HG02571 (cell line): ENCODE data around the gene PCSK6.
"Not testable (repeated sequence)": the region's sequence is repeated elsewhere in the genome, so short reads cannot be mapped to it uniquely, and the experiment has no call there.

Source experiments
- ATAC-seq: cut with Tn5 transposase; IDR thresholded peaks from one replicate; pipeline ENCODE4 v1.9.1; 2021; ENCODE audit warnings: mild to moderate bottlenecking, moderate library complexity; ENCODE audit not compliant: unreplicated experiment

Gene PCSK6

DNA sequence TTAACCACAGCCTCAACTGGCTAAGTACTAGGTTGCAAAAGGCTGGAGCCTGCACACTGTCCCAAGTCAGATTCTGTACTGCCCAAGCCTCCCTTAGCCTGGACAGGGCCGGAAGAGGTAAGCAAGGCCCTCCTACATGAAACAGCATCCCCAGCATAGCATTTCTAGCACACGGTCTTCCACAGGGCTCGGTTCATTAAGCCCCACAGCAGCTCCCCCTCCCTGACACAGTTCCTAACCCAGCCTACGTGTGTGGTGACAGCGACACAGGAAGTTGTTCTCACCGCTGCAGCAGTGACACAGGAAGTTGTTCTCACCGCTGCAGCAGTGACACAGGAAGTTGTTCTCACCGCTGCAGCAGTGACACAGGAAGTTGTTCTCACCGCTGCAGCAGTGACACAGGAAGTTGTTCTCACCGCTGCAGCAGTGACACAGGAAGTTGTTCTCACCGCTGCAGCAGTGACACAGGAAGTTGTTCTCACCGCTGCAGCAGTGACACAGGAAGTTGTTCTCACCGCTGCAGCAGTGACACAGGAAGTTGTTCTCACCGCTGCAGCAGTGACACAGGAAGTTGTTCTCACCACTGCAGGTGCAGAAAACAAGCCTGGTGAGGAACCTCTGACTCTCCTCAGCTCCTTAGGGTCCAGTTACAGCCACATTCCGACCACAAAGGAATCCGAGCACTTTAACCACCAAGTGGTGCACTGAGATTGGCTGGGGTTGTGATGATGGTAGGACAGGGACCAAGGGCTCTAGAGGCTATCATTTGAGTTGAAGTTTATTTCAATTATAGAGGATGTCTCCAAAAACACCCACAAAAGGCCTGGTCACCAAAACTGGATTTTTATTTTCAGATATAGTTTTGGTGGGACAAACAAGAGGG lies 155.4 kb downstream of the PCSK6 start:
- ATAC-seq: not testable (repeated sequence)

DNA sequence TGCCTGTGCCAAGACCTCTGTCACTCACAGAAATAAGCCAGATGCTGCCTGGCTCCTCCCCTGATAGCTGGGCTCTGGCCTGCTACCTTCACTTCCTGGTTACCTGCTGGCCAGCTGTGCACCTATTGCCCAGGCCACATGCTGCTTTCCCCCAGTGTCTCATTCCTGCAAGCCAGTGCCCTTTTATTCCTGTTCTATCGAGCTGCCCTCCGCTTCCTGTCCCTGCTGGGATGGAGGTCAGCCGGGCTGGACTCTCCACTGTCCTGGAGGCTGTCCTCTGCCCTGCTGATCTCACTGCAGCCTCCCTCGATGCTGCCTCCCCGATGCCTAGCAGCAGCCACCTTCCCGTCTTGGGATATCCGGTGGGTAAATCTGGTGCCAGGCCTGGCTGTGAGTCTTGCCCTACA lies 157.4 kb downstream of the PCSK6 start:
- ATAC-seq: no peak

DNA sequence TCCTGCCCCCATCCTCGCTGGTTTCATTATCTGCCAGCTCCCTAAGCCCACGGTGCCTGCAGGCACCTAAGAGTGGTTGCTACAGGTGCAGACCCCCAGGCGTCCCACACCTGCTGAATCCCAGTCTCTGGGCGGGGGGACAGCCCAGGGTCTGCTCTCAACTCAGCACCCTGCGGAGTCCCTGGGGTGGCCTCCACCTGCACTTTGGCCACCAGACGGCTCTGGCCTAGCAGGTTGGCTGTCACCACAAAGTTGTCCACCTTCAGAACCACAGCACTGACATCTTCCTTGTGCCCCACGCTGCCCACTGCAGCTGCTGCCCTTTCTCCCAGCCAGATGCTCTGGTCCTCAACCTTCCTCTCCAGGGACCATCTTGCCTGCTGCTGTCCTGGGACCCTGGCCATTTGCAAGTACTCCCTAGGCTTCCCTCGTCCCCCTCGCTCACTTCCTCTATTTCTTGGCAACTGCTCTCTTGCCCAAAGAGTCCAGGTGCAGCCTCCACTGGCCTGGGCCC lies 159.6 kb downstream of the PCSK6 start:
- ATAC-seq: no peak

GRCh38 chr15:101329309-101329863 lies 160.1 kb downstream of the PCSK6 start:
- no peak for ATAC-seq

DNA sequence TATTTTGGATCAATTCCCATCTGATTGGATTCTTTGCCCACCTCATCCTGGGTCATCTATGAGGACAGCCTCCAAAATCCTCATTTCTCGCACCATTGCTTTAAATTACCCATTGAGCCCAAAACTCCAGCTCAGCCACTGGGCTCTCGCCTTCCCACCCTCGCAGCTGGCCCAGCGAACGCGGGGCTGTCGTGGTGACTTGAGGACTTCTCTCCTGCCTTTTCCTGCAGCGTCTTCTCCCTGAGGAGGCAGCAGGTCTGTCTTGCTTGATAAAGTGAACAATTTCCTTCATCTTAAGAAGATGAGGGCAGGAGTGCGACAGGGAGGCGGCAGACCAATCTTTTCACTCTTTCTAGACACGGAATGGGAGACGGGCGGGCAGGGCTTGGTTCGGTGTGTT lies 161.5 kb downstream of the PCSK6 start:
- ATAC-seq: no peak

GRCh38 chr15:101327147-101327740 lies 162.3 kb downstream of the PCSK6 start:
- ATAC-seq: no peak

- ATAC-seq: no peak
Observed at GRCh38 chr15:101326462-101327146, 162.9 kb downstream of the PCSK6 start.

DNA sequence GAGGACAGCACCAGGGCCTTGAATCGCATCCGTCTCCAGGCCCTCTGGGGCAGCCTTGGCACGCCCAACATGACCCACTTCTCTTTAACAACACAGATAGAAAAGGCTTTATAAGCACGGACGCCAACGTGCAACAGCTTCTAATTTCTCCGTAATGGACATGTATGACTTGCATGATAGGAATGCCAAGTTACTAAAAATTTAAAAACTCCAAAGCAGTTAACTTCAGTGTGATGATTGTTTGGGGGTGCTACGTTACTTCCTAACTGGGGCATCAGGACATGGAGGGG lies 163.5 kb downstream of the PCSK6 start:
- ATAC-seq: no peak

DNA sequence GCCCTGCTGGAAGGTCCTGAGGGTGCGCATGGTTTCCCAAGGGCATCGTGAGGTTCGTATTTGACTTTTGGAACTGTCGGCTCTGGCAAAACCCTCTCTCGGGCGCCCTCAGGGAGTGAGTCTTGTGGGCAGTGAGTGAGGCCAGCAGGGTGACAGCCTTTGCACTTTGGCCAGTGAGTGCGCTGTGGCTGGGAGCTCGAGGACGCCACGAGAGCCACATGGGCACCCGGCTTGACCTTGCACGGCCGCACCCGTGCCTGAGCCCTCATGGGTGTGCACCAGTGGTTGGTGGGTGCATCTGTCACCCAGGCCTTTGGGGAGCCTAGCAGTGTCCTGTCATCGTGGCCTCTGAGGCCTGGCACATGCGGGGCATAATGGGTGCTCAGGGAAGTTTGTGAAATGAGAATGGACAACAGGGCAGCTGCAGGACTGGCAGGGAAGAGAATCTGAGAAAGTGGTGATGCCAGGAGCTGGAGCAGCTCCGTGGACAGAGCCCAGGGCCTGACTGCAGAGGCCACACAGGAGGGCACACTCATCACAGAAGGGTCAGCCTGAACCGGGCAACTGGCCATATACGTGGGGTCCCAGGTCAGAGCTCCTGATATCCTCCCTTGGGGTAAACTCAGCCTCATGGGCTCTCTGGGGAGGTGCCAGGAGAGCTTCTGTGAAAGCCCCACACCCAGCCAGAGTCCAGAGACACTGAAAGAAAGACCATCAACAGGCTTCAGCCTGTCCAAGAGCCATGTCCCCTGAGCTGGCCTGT lies 164.1 kb downstream of the PCSK6 start:
- no peak for ATAC-seq

DNA sequence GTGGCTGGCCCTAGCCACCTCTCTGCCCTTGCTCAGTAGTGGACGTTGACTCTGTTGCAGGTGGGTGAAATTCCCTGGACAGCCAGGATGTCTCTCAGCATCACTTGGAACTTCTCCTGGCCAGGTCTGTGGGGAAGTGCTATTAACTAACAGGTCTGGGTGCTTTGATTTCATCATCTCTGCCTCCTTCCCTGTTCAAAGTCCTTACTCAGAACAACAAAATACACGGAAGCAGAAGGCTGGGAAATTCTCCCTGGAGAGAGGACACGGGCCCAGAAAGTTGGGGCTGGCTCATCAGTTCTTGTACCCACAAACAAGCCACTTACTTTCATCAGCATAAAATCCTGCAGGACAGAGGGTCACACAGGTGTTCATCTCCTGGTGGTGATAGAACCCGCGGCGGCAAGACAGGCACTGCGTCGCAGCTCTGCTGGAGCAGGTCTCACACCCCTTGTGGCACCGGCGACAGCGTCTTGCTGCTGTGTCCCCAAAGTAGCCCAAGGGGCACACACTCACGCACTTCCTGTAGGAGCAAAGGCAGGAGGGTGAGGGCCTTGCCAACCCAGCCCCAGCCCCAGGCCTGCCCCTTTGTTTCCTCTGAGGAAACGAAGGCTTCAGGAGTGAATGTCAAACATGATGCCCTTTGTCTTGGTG lies 164.9 kb downstream of the PCSK6 start:
- no peak for ATAC-seq

- ATAC-seq: no peak
Observed at GRCh38 chr15:101323793-101324523, 165.5 kb downstream of the PCSK6 start.

- ATAC-seq: no peak
Observed at GRCh38 chr15:101322854-101323477, 166.5 kb downstream of the PCSK6 start.

GRCh38 chr15:101322016-101322695 lies 167.4 kb downstream of the PCSK6 start:
- ATAC-seq: no peak

GRCh38 chr15:101320501-101321052 lies 168.9 kb downstream of the PCSK6 start:
- no peak for ATAC-seq

DNA sequence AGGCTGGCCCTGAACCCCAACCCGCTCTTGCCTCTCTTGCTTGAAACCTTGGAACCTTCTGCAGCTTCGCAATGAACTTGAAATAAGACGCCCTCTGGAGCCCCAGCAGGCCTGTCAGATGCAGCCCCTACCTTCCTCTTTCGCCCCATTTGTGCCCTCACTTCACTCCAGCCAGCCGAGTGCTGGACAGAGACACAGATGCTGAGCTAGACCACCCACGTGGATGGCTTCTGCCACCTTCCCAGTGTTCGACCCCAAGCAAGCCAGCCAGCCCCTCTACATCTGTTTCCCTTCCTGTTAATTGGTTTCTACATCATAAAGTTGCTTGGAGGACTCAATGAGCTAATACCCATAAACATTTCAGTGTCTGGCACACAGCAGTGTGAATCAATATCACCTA lies 170.7 kb downstream of the PCSK6 start:
- no peak for ATAC-seq

- ATAC-seq: no peak
Observed at GRCh38 chr15:101318147-101318819, 171.2 kb downstream of the PCSK6 start.

GRCh38 chr15:101317336-101317872 lies 172.1 kb downstream of the PCSK6 start:
- ATAC-seq: no peak
